HG03097 (cell line): ENCODE measurements around the gene CHTF8.

ENCODE experiments used
- ATAC-seq: cut with Tn5 transposase; IDR thresholded peaks from one replicate; pipeline ENCODE4 v1.9.1; 2021; ENCODE audit not compliant: unreplicated experiment, low FRiP score

CHTF8 gene

GRCh38 chr16:69114976-69115355 is 17.4 kb downstream of the CHTF8 start:
- ATAC-seq = no peak

- ATAC-seq = no peak
These were observed 17.9 kb downstream of the CHTF8 start for GRCh38 chr16:69114346-69114975.

DNA sequence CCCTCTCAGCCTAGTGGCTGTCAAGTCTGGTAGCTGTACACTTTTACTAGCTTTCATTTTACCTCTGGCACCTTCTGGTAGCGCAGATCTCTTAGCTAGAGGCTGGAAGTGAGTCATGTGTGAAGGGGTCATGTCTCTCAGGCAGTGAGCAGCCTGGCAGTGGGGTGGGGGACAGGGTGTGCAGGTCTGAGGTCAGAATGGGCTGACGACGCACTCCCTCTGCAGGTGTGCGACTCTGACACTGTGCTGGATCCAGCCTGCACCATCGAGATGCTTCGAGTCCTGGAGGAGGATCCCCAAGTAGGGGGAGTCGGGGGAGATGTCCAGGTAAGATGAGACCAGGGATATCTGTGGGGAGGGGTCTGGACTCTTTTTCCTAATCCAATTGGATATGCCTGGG is 19.2 kb downstream of the CHTF8 start:
- ATAC-seq = no peak

DNA sequence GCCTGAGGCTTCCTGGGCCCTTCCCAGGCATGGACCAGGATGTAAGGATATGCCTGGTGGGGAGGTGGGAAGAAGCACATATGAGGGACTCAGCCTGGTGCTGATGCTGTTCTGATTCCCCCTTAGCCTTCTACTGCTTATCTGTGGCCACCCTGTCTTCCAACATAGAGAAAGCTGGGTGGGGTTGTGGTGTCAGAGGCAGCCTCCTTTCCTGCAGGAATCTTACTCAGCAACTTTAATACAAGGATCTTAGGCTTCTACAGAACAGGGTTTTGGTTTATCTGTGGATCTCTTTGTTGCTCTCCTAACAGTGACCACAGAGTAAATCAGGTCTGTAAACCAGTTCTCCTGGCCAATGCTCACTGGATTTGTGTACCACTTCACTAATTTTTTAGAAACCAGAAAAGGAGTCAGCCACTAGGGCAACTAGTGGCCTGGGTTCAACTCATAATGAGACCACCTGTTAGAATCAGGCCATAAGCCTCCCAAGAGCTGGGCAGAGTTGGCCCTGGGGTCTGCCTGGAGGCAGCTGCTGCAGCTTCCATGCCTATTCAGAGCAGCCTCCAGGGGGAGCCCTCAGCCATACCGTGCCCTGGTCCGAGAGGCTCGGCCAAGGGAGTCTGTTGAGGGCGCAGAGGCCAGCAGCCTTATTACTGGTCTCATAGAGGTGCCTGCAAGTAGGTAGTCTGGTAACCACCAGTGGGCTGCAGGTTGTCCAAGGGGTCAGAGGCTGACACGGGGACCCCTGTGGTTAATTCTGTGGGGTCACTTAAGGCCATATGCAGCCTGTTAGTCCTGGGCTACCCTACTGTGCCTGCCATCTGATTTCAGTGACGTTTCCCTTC is 19.9 kb downstream of the CHTF8 start:
- ATAC-seq = no peak

DNA sequence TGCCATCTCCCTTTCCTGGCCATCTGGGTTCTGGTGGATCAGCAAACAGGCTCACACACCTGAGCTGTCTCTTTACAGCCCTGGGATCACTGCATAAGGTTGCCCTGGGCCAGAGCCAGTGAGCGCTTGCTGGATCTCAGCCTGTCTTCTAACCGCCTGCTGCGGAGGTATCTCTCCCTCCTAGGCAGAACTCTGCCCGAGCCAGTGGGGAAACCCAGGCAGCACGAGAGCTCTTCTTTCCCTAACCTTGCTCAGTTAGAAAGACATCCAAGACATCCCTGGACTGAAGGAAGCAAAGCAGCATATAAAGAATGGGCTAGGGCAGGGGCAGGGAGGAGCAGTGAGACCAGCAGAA is 20.5 kb downstream of the CHTF8 start:
- ATAC-seq = no peak

DNA sequence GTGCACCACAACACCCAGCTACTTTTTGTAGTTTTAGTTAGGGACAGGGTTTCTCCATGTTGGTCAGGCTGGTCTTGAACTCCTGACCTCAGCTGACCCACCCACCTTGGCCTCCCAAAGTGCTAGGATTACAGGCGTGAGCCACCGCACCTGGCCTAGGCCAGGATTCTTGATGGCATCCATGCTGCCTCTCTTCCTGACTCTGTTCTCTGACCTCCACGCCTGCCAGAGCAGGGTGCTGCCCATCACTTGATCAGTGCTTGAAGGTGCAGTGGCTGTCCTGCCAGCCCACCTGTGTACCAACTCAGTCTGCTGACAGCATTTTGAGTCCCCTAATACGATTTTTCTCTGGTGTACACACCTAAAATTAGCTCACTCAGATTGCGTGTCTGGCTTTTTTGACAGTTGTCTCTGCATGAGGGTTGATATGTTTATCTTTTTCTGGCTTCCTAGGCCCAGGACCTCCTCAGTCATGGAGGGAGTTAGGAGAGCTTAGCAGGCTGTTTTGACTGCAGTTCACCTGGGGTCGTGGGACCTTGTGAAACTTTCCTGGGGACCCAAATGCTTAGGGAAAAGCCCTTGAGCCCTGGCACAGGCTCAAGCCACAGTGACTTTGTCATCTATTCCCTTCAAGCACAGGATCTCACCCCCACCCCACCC is 21.0 kb downstream of the CHTF8 start:
- ATAC-seq = no peak

DNA sequence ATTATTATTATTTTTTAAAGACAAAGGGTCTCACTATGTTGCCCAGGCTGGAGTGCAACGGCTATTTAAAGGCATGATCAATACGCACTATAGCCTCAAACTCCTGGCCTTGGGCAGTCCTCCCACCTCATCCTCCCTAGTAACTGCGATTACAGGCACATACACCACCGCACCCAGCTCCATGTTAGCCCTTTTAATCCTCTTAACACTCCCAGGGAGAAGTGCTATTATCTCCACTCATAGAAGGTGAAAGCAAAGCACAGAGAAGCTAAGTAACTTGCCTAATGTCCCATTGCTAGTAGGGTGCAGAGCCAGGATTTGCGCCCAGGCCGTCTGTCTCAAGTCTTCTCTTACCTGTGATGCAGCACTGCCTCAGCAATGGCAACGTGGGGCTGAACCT is 22.0 kb downstream of the CHTF8 start:
- ATAC-seq = no peak

DNA sequence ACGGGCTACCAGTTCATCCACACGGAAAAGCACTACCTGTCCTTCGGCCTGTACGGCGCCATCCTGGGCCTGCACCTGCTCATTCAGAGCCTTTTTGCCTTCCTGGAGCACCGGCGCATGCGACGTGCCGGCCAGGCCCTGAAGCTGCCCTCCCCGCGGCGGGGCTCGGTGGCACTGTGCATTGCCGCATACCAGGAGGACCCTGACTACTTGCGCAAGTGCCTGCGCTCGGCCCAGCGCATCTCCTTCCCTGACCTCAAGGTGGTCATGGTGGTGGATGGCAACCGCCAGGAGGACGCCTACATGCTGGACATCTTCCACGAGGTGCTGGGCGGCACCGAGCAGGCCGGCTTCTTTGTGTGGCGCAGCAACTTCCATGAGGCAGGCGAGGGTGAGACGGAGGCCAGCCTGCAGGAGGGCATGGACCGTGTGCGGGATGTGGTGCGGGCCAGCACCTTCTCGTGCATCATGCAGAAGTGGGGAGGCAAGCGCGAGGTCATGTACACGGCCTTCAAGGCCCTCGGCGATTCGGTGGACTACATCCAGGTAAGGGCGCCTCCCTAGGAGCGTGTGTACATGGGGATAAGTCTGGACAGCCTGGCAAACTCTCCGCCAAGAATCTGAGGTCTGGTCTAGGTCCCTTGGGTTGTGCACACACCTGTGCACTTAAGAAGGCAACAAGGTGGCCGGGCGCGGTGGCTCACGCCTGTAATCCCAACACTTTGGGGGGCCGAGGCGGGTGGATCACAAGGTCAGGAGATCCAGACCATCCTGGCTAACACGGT is 22.7 kb downstream of the CHTF8 start:
- no peak for ATAC-seq

GRCh38 chr16:69108905-69109252 is 23.5 kb downstream of the CHTF8 start:
- ATAC-seq = no peak

GRCh38 chr16:69108064-69108904 is 24.1 kb downstream of the CHTF8 start:
- no peak for ATAC-seq

DNA sequence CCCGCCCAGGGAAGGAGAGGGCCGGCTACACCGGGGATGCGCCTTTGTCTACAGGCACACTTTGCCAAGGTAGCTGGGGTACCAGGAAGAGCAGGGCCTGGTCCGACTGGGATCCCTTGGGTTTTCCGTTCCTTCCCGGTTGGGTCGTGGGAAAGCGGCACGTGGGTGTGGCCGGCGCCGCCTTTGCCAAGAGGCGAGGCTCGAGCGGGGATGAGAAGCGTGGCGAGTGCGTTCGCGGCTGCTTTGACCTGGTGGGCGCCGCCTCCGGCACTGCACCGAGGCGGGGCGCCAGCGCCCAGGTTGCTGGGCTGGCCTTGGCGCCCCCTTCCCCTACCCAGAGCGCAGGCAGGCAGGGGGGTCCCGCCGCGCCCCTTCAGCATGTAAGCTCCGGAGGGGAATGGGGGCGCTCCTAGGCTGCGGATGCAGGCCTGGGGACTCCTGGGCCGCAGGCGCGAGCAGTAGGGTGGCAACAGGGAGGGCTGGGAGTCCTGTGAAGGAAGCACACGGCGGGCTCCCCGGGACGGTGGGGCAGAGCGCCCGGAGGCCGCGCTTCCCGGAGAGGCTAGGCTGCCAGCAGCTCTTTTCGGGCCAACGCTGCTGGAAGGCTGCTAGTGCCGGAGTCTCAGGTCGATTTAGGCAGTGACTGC is 24.9 kb downstream of the CHTF8 start:
- ATAC-seq = no peak

GRCh38 chr16:69106491-69107315 is 25.7 kb downstream of the CHTF8 start:
- no peak for ATAC-seq

DNA sequence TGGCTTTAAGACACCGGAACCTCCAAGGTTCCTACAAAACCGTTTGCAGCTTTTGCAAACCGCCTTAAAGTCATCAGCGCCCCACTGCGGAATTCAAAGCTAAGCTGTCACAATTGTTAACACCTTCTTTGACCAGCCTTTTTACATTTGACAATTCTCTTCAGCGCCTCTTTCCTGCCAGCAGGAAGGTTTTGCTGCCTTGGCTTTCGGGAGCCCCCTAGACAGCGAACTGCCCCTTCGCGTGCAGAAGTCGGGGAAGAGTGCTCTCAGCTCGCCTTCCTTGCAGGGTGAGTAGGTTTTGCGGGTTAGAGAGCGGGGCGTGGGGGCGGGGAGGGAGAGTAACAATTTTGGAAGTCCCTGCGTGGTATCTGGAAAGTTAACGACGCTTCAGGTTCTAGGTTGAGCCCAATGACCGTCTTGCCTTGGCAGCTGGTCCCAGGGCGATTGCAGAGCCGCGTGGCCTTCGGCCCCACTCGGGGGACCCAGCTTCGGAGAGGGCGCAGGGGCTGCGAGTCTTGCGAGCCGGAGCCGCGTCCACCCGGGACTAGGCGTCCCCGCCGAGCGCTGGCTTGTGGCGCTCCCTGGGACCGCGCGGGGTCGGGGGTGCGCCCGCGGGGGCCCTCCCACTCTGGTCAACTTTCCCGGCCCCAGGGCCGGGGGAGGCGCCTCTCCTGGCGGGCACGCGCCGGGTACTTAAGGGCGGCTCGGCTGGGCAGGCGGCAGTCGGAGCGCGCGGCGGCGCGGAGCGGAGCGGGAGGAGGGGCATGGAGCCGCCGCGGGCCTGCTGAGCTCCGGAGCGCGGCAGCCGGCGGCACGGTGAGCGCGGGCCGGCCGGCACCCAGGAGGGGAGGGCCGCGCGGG is 26.7 kb downstream of the CHTF8 start, which contains the start of gene HAS3:
Gene HAS3 (plus strand): TSS at position 153 of the 861 bp plus-strand sequence. CDS start 3,743 bp downstream, outside the sequence.
- no peak for ATAC-seq

DNA sequence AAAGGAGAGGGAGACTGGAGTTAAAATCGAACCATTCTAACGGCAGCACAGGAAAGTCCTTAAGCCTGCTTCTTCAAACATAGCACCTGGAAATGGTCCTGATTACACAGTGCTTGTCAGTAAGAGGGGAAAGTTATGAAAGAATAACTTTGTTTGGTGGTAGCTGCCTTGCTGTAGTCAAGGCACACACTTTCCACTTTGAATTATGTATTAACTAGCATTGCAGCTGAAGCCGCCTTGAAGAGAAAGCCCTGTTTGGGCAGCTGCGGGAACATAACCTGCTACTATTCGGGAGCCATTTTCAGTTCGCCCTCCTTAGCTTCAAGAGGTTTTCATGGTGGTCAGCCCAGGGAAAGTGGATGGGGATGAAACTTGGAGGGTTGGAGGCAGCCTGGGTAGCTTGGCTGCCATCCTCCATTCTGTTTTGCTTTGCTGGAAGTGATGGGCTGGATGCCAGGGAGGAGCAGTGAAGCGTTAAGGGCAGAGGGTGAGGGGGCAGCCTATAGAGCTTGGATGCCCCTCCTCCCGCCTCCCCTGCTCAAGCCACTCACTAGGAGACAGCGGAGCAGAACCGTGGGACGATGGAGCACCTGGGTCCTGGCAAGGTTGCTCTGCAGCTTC is 32.2 kb downstream of the CHTF8 start:
- ATAC-seq = no peak

DNA sequence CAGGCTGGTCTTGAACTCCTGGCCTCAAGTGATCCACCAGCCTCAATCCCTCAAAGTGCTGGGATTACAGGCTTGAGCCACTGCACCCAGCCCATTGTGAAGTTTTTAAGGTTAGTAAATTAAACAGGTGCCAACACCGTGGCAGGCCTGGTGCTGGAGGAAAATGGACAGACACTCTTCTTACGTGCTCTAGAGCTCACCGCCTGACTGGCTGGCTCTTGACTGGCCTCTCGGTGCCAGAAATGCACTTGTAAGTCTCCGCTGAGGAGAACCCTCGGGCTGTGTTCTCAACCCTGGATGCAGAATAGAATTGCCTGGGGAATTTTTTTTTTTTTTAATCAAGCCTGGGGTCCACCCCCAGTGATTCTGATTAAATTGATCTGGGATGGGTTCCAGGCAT is 37.2 kb downstream of the CHTF8 start:
- ATAC-seq = no peak

DNA sequence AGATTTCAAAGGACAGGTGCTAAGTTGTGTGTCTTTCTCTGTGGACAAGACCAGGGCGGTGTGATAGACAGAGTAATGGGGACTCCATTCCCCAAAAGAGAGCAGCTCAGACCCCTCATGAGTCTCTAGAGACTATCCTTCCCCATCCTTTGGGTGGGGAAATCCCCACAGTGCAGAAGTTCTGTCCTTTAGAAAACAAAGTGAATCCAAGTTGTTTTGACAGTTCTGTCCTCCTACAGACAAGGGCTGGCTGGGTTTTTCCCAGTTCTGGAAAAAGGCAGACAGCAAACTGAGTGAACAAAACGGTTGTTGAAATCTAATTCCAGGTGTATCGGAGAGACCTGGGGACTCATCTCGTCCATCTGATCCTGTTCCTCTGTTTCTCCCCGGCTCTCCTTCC is 37.9 kb downstream of the CHTF8 start:
- ATAC-seq = no peak

GRCh38 chr16:69093974-69094373 is 38.4 kb downstream of the CHTF8 start:
- ATAC-seq = no peak
